IMR-90 (cell line): ENCODE measurements around the gene R3HDM4. TPM values are rescaled to one million over a fixed set of nuclear protein-coding genes. Genes with fewer than 3 reads are reported as not detected.

ENCODE experiments used
- ATAC-seq: fragments of 200-7000 bp; cut with Tn5 transposase; 2 replicates; pipeline ENCODE4 v1.9.1; 2020; ENCODE audit warnings: low read depth, mild to moderate bottlenecking, moderate library complexity
- BruUV-seq: library from RNA; stranded (reverse); fragments of 400-500 nt; replicated peaks from 2 replicates; lab custom pipeline; 2021; lab: Mats Ljungman, UMichigan
- CTCF ChIA-PET: fragments of 300-600 bp; formaldehyde crosslinking; extraction: SDS; loops from one replicate; lab custom pipeline; 2021; ENCODE audit warnings: antibody characterized with exemption; lab: Yijun Ruan, JAX
- POLR2A ChIA-PET: fragments of 300-600 bp; sonication (Branson Sonifier 250); formaldehyde crosslinking; loops from one replicate; lab custom pipeline; 2022; ENCODE audit warnings: antibody characterized with exemption; ENCODE audit not compliant: unreplicated experiment; lab: Charles Lee
- DNase-seq: peaks from one replicate; pipeline ENCODE4 v3.0.0; 2013
- H2AFZ ChIP-seq: replicated peaks from 2 replicates; pipeline ENCODE3; 2013; ENCODE audit warnings: low read length, mild to moderate bottlenecking; ENCODE audit not compliant: poor library complexity
- H2AK5ac ChIP-seq: 2 replicates; pipeline ENCODE4 v1.6.1; 2013; ENCODE audit warnings: low read depth, low read length, inconsistent platforms
- H2AK9ac ChIP-seq: replicated peaks from 2 replicates; pipeline ENCODE3; 2013; ENCODE audit warnings: mild to moderate bottlenecking, low read depth, low read length, moderate library complexity; ENCODE audit not compliant: poor library complexity
- H2BK120ac ChIP-seq: 2 replicates; pipeline ENCODE4 v1.6.1; 2013; ENCODE audit warnings: low read depth, low read length, inconsistent platforms
- H2BK15ac ChIP-seq: 3 replicates; pipeline ENCODE4 v1.6.1; 2013; ENCODE audit warnings: low read depth, low read length, inconsistent platforms
- H2BK20ac ChIP-seq: 2 replicates; pipeline ENCODE4 v1.6.1; 2013; ENCODE audit warnings: low read depth, mild to moderate bottlenecking, inconsistent platforms, low read length, moderate library complexity
- H2BK5ac ChIP-seq: 2 replicates; pipeline ENCODE4 v1.6.1; 2013; ENCODE audit warnings: mild to moderate bottlenecking, low read depth, low read length, inconsistent platforms; ENCODE audit not compliant: poor library complexity, severe bottlenecking
- H3K14ac ChIP-seq: replicated peaks from 2 replicates; pipeline ENCODE4 v1.6.1; 2013; ENCODE audit warnings: low read depth, low read length, inconsistent platforms
- H3K18ac ChIP-seq: 2 replicates; pipeline ENCODE4 v1.6.1; 2013; ENCODE audit warnings: low read depth, low read length, control low read depth
- H3K23ac ChIP-seq: 2 replicates; pipeline ENCODE4 v1.6.1; 2013; ENCODE audit warnings: low read depth, low read length, inconsistent platforms
- H3K27ac ChIP-seq: 2 replicates; pipeline ENCODE4 v1.5.1; 2013; ENCODE audit warnings: mild to moderate bottlenecking, control low read depth, low read length; ENCODE audit not compliant: insufficient read depth
- H3K27me3 ChIP-seq: 2 replicates; pipeline ENCODE4 v1.6.1; 2013; ENCODE audit warnings: low read length; ENCODE audit not compliant: control insufficient read depth, insufficient read depth
- H3K36me3 ChIP-seq: 2 replicates; pipeline ENCODE4 v1.6.1; 2013; ENCODE audit warnings: low read length, mixed read lengths; ENCODE audit not compliant: control insufficient read depth, insufficient read depth
- H3K4ac ChIP-seq: 2 replicates; pipeline ENCODE4 v1.6.1; 2013; ENCODE audit warnings: low read depth, low read length, inconsistent platforms
- H3K4me1 ChIP-seq: 2 replicates; pipeline ENCODE4 v1.6.1; 2013; ENCODE audit warnings: low read length, mixed read lengths; ENCODE audit not compliant: control insufficient read depth, insufficient read depth
- H3K4me2 ChIP-seq: 2 replicates; pipeline ENCODE4 v1.6.1; 2013; ENCODE audit warnings: low read depth, mild to moderate bottlenecking, control low read depth, low read length, moderate library complexity
- H3K4me3 ChIP-seq: 2 replicates; pipeline ENCODE4 v1.5.1; 2013; ENCODE audit warnings: low read depth, mild to moderate bottlenecking, control low read depth, low read length, moderate library complexity; ENCODE audit not compliant: insufficient read depth
- H3K56ac ChIP-seq: 2 replicates; pipeline ENCODE4 v1.6.1; 2013; ENCODE audit warnings: low read length, inconsistent platforms; ENCODE audit not compliant: insufficient read depth; ENCODE audit errors: extremely low read depth
- H3K79me1 ChIP-seq, 2 experiments: 2 replicates each; pipeline ENCODE4 v1.6.1; 2013; ENCODE audit warnings: low read length in 2 of 2, inconsistent platforms in 1 of 2, low read depth in 1 of 2
- H3K9ac ChIP-seq: 2 replicates; pipeline ENCODE4 v1.6.1; 2013; ENCODE audit warnings: low read depth, low read length, control low read depth
- H3K9me1 ChIP-seq: 2 replicates; pipeline ENCODE4 v1.6.1; 2013; ENCODE audit warnings: low read length, inconsistent platforms; ENCODE audit not compliant: insufficient read depth
- H3K9me3 ChIP-seq: 2 replicates; pipeline ENCODE4 v1.6.1; 2013; ENCODE audit warnings: low read length; ENCODE audit not compliant: control insufficient read depth, insufficient read depth
- H4K20me1 ChIP-seq: 2 replicates; pipeline ENCODE4 v1.6.1; 2013; ENCODE audit warnings: low read length, inconsistent platforms; ENCODE audit not compliant: insufficient read depth
- H4K5ac ChIP-seq: 2 replicates; pipeline ENCODE4 v1.6.1; 2013; ENCODE audit warnings: mild to moderate bottlenecking, low read depth, low read length, control low read depth
- H4K8ac ChIP-seq, 2 experiments: 2 replicates each; pipeline ENCODE4 v1.6.1; 2013; ENCODE audit warnings: low read depth in 2 of 2, low read length in 2 of 2, control low read depth in 1 of 2, inconsistent platforms in 1 of 2
- H4K91ac ChIP-seq: 2 replicates; pipeline ENCODE4 v1.6.1; 2013; ENCODE audit warnings: low read depth, low read length, inconsistent platforms; ENCODE audit not compliant: insufficient read depth
- BHLHE40 ChIP-seq: fragments of 150-350 bp; IDR thresholded peaks from 2 replicates; pipeline ENCODE4 v1.6.1; 2016; ENCODE audit warnings: mild to moderate bottlenecking, low read depth, low read length
- CEBPB ChIP-seq: IDR thresholded peaks from 2 replicates; pipeline ENCODE4 v1.6.1; 2012; ENCODE audit warnings: low read depth, low read length, improper control_type of control experiment
- CHD1 ChIP-seq: IDR thresholded peaks from 2 replicates; pipeline ENCODE4 v1.6.1; 2012; ENCODE audit warnings: low read depth, low read length, improper control_type of control experiment
- CTCF ChIP-seq: conservative IDR thresholded peaks from 2 replicates; pipeline ENCODE4 v1.5.1; 2012; ENCODE audit warnings: mild to moderate bottlenecking, low read depth, low read length, improper control_type of control experiment
- ELK1 ChIP-seq: fragments of 150-350 bp; IDR thresholded peaks from 2 replicates; pipeline ENCODE4 v1.6.1; 2016; ENCODE audit warnings: low read depth, mild to moderate bottlenecking, low read length, moderate library complexity, borderline replicate concordance
- FOS ChIP-seq: fragments of 150-350 bp; IDR thresholded peaks from 2 replicates; pipeline ENCODE4 v1.6.1; 2016; ENCODE audit warnings: low read depth, low read length
- MAFK ChIP-seq: IDR thresholded peaks from 2 replicates; pipeline ENCODE4 v1.6.1; 2012; ENCODE audit warnings: low read depth, low read length, improper control_type of control experiment
- MAZ ChIP-seq: IDR thresholded peaks from 2 replicates; pipeline ENCODE4 v1.6.1; 2012; ENCODE audit warnings: low read depth, mild to moderate bottlenecking, low read length, improper control_type of control experiment, moderate library complexity, borderline replicate concordance
- MXI1 ChIP-seq: IDR thresholded peaks from 2 replicates; pipeline ENCODE4 v1.6.1; 2012; ENCODE audit warnings: low read depth, mild to moderate bottlenecking, low read length, moderate library complexity, borderline replicate concordance
- NFE2L2 ChIP-seq: fragments of 150-350 bp; IDR thresholded peaks from 2 replicates; pipeline ENCODE4 v1.6.1; 2016; ENCODE audit warnings: low read depth, mild to moderate bottlenecking, low read length
- POLR2A ChIP-seq: IDR thresholded peaks from 2 replicates; pipeline ENCODE4 v1.6.1; 2012; ENCODE audit warnings: mild to moderate bottlenecking, low read depth, low read length
- RAD21 ChIP-seq: IDR thresholded peaks from 2 replicates; pipeline ENCODE4 v1.6.1; 2012; ENCODE audit warnings: low read length, improper control_type of control experiment
- RCOR1 ChIP-seq: IDR thresholded peaks from 2 replicates; pipeline ENCODE4 v1.6.1; 2012; ENCODE audit warnings: mild to moderate bottlenecking, low read length, improper control_type of control experiment; ENCODE audit not compliant: insufficient replicate concordance
- RFX5 ChIP-seq: IDR thresholded peaks from 2 replicates; pipeline ENCODE4 v1.8.0; 2012; ENCODE audit warnings: low read depth, mild to moderate bottlenecking, low read length, moderate library complexity
- SMC3 ChIP-seq: fragments of 150-350 bp; IDR thresholded peaks from 2 replicates; pipeline ENCODE4 v1.6.1; 2016; ENCODE audit warnings: low read depth, mild to moderate bottlenecking, antibody characterized with exemption, low read length, moderate library complexity
- WGBS, 2 experiments: methylation state at CpG; one replicate each; pipeline versions ENCODE4 v1.1.5 to v1.1.7; 2013; ENCODE audit warnings: missing lambda C conversion rate in 2 of 2; ENCODE audit not compliant: insufficient read length in 1 of 2; ENCODE audit errors: extremely low coverage in 2 of 2; 5-methylcytosine and 5-hydroxymethylcytosine counted together
- dilution Hi-C: fragments of 300-500 bp; cut with HindIII; formaldehyde crosslinking; loops from one replicate; pipeline ENCODE4 v1.14.3; 2018; ENCODE audit warnings: low sequenced_read_pairs; ENCODE audit not compliant: unreplicated experiment
- in situ Hi-C: fragments of 300-500 bp; cut with MboI; formaldehyde crosslinking; loops from 3 replicates; pipeline ENCODE4 v1.14.3; 2019; ENCODE audit warnings: low sequenced_read_pairs, inconsistent platforms, mixed read lengths
- intact Hi-C: fragments of 100-400 bp; cut with micrococcal nuclease; formaldehyde crosslinking; loops from 2 replicates; pipeline ENCODE4 v1.10.0; 2022
- polyA plus RNA-seq, 3 experiments: library from polyadenylated mRNA; depleted of rRNA; stranded (reverse); fragments of >200 nt; gene quantifications; 2 replicates each; pipeline ENCODE4 v1.2.3, GENCODE V29; 2012; ENCODE audit warnings: low replicate concordance in 1 of 3
- total RNA-seq: library from RNA; depleted of rRNA; stranded (reverse); fragments of >200 nt; gene quantifications from 2 replicates; pipeline ENCODE4 v1.2.3, GENCODE V29; 2012

The R3HDM4 gene
- total and polyA plus RNA-seq, 2 of the 4 experiments (the other 2 are of a cell fraction), result 9.0 to 51.5 TPM

GRCh38 chr19:950352-951066 lies 37.5 kb upstream of the R3HDM4 start:
- whole genome bisulfite sequencing, 2 experiments, result 96% methylated on average over 5 of the region's 17 CpGs; no CpG with 5 or more reads in 1 of the 2 experiments
- Histone ChIP-seq H3K27me3 (no peaks in the 10 kb centered on the region), H3K4ac (0 out of 2 replicates have a peak overlapping the region, but pooled peaks have one; percentile 27), H3K56ac (no peak overlapping the region), H3K23ac (peak overlapping the region; percentile 82; the same call in 1 of the 2 replicates), H4K20me1 (peaks cover 45% of the 10 kb centered on the region), H3K27ac (no peak overlapping the region), H3K4me2 (no peak overlapping the region), H3K18ac (no peak overlapping the region), H2AFZ (peak overlapping the region; percentile 43), H3K9ac (no peak overlapping the region), H3K9me3 (no peaks in the 10 kb centered on the region), H3K36me3 (peaks cover 17% of the 10 kb centered on the region; the same call in 1 of the 2 replicates), H3K4me3 (no peak overlapping the region), H2BK20ac (no peak overlapping the region), H2AK9ac (peak overlapping the region; percentile 82), H2AK5ac (0 out of 2 replicates have a peak overlapping the region, but pooled peaks have one; percentile 16), H3K79me1 (peaks cover 22 to 72% of the 10 kb centered on the region in 2 experiments), H3K14ac (no peak overlapping the region), H3K9me1 (peaks cover 4% of the 10 kb centered on the region; the same call in 1 of the 2 replicates), H4K5ac (no peak overlapping the region), H4K91ac (no peak overlapping the region), H2BK5ac (peak overlapping the region; percentile 34), H2BK120ac (no peak overlapping the region), H2BK15ac (no peak overlapping the region), H3K4me1 (peaks cover 26% of the 10 kb centered on the region), H4K8ac (no peak overlapping the region)
- intact Hi-C loops (no loop called here), in situ Hi-C loops (no loop called here), dilution Hi-C loops (no loop called here)
- DNase-seq, result no peak
- ATAC-seq, result no peak
- ChIA-PET CTCF (no interaction called here), POLR2A (no interaction called here)
- no TSS peak for BruUV-seq
- TF ChIP-seq MXI1 (no peak), CEBPB (no peak), BHLHE40 (no peak), ELK1 (no peak), MAFK (no peak), SMC3 (no peak), RAD21 (no peak), FOS (no peak), POLR2A (no peak), MAZ (no peak), CTCF (no peak), CHD1 (no peak), NFE2L2 (no peak), RFX5 (no peak), RCOR1 (no peak)
